HG03025 (cell line): ENCODE data around the gene ZNF300.
"Not testable (repeated sequence)": the region's sequence is repeated elsewhere in the genome, so short reads cannot be mapped to it uniquely, and the experiment has no call there.

Source experiments
- ATAC-seq: cut with Tn5 transposase; IDR thresholded peaks from one replicate; pipeline ENCODE4 v1.9.1; 2021; ENCODE audit warnings: mild to moderate bottlenecking, moderate library complexity; ENCODE audit not compliant: unreplicated experiment, low FRiP score

The ZNF300 gene

DNA sequence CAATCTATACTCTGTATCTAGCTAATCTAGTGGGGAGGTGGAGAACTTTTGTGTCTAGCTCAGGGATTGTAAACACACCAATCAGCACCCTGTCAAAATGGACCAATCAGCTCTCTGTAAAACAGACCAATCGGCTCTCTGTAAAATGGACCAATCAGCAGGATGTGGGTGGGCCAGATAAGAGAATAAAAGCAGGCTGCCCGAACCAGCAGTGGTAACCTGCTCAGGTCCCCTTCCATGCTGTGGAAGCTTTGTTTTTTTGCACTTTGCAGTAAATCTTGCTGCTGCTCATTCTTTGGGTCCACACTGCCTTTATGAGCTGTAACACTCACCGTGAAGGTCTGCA lies 58.5 kb downstream of the ZNF300 start, which contains the start of gene IRGM:
IRGM (plus strand) TSS at position 214 of the 346 bp plus-strand sequence. CDS start 1,603 bp downstream, outside the sequence.
- ATAC-seq: not testable (repeated sequence)

GRCh38 chr5:150845185-150845859 lies 59.5 kb downstream of the ZNF300 start:
- ATAC-seq: not testable (repeated sequence)
